Endothelial cell of umbilical vein (primary cell): ENCODE data around the gene IL22RA1. TPM values are rescaled to one million over a fixed set of nuclear protein-coding genes. Genes with fewer than 3 reads are reported as not detected.
A peak's percentile ranks its signal among the peaks of the same experiment; 100 is the strongest.

Source experiments
- BruUV-seq: library from RNA; stranded (reverse); fragments of 400-500 nt; replicated peaks from 2 replicates; lab custom pipeline; 2021; lab: Mats Ljungman, UMichigan
- CTCF ChIA-PET: fragments of 300-600, 350-600 bp; sonication (Branson Sonifier 250); formaldehyde crosslinking; loops from one replicate; lab custom pipeline; 2021; ENCODE audit warnings: antibody characterized with exemption, inconsistent platforms; lab: Charles Lee
- POLR2A ChIA-PET: fragments of 300-600, 350-600 bp; sonication (Branson Sonifier 250); formaldehyde crosslinking; loops from one replicate; lab custom pipeline; 2021; ENCODE audit warnings: antibody characterized with exemption, inconsistent platforms; lab: Charles Lee
- DNase-seq: peaks from one replicate; pipeline ENCODE4 v3.0.0-alpha.2; 2011; ENCODE audit warnings: low read depth, low spot score
- FAIRE-seq: peaks from 2 replicates; lab custom pipeline; 2011; peaks lifted over from hg19 to GRCh38; lab: Jason Lieb, UNC
- H2AFZ ChIP-seq: 2 replicates; pipeline ENCODE4 v1.6.0; 2012; ENCODE audit warnings: low read depth, low read length, control low read depth, inconsistent platforms
- H3K27ac ChIP-seq: 2 replicates; pipeline ENCODE4 v1.5.1; 2011; ENCODE audit warnings: low read depth, mild to moderate bottlenecking, control low read depth, low read length, moderate library complexity; ENCODE audit not compliant: insufficient read depth
- H3K27me3 ChIP-seq, 2 experiments: 2 replicates each; pipeline versions ENCODE4 v1.6.0 to v1.6.1; 2011; ENCODE audit warnings: low read length in 2 of 2, mixed read lengths in 1 of 2; ENCODE audit not compliant: control insufficient read depth in 2 of 2, insufficient read depth in 2 of 2
- H3K36me3 ChIP-seq, 2 experiments: 2 replicates in 1 of 2; 3 replicates in 1 of 2; pipeline ENCODE4 v1.5.1; 2011; ENCODE audit warnings: low read length in 2 of 2, mild to moderate bottlenecking in 1 of 2, moderate library complexity in 1 of 2; ENCODE audit not compliant: control insufficient read depth in 2 of 2, insufficient read depth in 2 of 2; ENCODE audit errors: extremely low read depth in 1 of 2
- H3K4me1 ChIP-seq: 3 replicates; pipeline ENCODE4 v1.5.1; 2011; ENCODE audit warnings: mild to moderate bottlenecking, low read length; ENCODE audit not compliant: control insufficient read depth, insufficient read depth; ENCODE audit errors: extremely low read depth
- H3K4me2 ChIP-seq: 2 replicates; pipeline ENCODE4 v1.6.1; 2011; ENCODE audit warnings: low read length, control low read depth, mixed read lengths; ENCODE audit not compliant: insufficient read depth
- H3K4me3 ChIP-seq, 3 experiments: fragments of 200-600 bp in 1 of 3; sonication (generic), shearing (Covaris generic) in 1 of 3; replicated peaks in 1 of 3; 2 replicates each; pipeline ENCODE4 v1.5.1; 2011 to 2016; ENCODE audit warnings: control low read depth in 3 of 3, low read length in 3 of 3, mild to moderate bottlenecking in 2 of 3, inconsistent platforms in 1 of 3, low read depth in 1 of 3, moderate library complexity in 1 of 3; ENCODE audit not compliant: insufficient read depth in 1 of 3
- H3K79me2 ChIP-seq: 2 replicates; pipeline ENCODE4 v1.6.0; 2012; ENCODE audit warnings: low read length, inconsistent platforms; ENCODE audit not compliant: control insufficient read depth, insufficient read depth
- H3K9ac ChIP-seq: replicated peaks from 2 replicates; pipeline ENCODE3; 2011; ENCODE audit warnings: low read length, control low read depth; ENCODE audit not compliant: insufficient read depth; ENCODE audit errors: extremely low read depth
- H3K9me1 ChIP-seq: replicated peaks from 3 replicates; pipeline ENCODE4 v1.6.0; 2011; ENCODE audit warnings: mild to moderate bottlenecking, low read length; ENCODE audit not compliant: control insufficient read depth, insufficient read depth; ENCODE audit errors: extremely low read depth
- H3K9me3 ChIP-seq: replicated peaks from 2 replicates; pipeline ENCODE4 v1.5.1; 2012; ENCODE audit warnings: low read length, inconsistent platforms; ENCODE audit not compliant: control insufficient read depth, insufficient read depth
- H4K20me1 ChIP-seq: replicated peaks from 2 replicates; pipeline ENCODE3; 2011; ENCODE audit warnings: mild to moderate bottlenecking, low read length; ENCODE audit not compliant: control insufficient read depth, insufficient read depth; ENCODE audit errors: extremely low read depth
- CTCF ChIP-seq, 2 donors: IDR thresholded peaks; 1 replicate in 1 of 2; 2 replicates in 1 of 2; pipeline ENCODE4 v1.5.1; 2011; ENCODE audit warnings: low read length in 2 of 2, mild to moderate bottlenecking in 2 of 2, moderate library complexity in 2 of 2, control low read depth in 1 of 2, inconsistent platforms in 1 of 2, low read depth in 1 of 2; ENCODE audit not compliant: insufficient read depth in 1 of 2; ENCODE audit errors: extremely low read depth in 1 of 2
- EZH2 ChIP-seq: IDR thresholded peaks from 2 replicates; pipeline ENCODE4 v1.6.1; 2012; ENCODE audit warnings: borderline replicate concordance, low read depth, mild to moderate bottlenecking, moderate library complexity, low read length, inconsistent platforms; ENCODE audit not compliant: severe bottlenecking
- FOS ChIP-seq: IDR thresholded peaks from 2 replicates; pipeline ENCODE4 v1.6.1; 2011; ENCODE audit warnings: mild to moderate bottlenecking, low read length, moderate library complexity, borderline replicate concordance; ENCODE audit not compliant: insufficient read depth
- GATA2 ChIP-seq: IDR thresholded peaks from 2 replicates; pipeline ENCODE4 v1.7.0; 2011; ENCODE audit warnings: low read depth, mild to moderate bottlenecking, moderate library complexity, mixed read lengths, low read length; ENCODE audit not compliant: insufficient read length, insufficient read depth
- JUN ChIP-seq: IDR thresholded peaks from 2 replicates; pipeline ENCODE4 v1.6.1; 2011; ENCODE audit warnings: borderline replicate concordance, low read depth; ENCODE audit not compliant: insufficient read length, insufficient read depth
- MAX ChIP-seq: IDR thresholded peaks from 2 replicates; pipeline ENCODE4 v1.6.1; 2011; ENCODE audit not compliant: insufficient read depth, insufficient read length
- MYC ChIP-seq: IDR thresholded peaks from one replicate; pipeline ENCODE4 v1.6.1; 2011; ENCODE audit warnings: mild to moderate bottlenecking, low read depth, low read length
- POLR2A ChIP-seq: IDR thresholded peaks from 2 replicates; pipeline ENCODE4 v1.6.1; 2012; ENCODE audit warnings: low read depth, mild to moderate bottlenecking, control low read depth, low read length
- POLR2AphosphoS5 ChIP-seq: IDR thresholded peaks from 2 replicates; pipeline ENCODE4 v1.6.1; 2012; ENCODE audit warnings: low read depth, mild to moderate bottlenecking, control low read depth, low read length, moderate library complexity; ENCODE audit not compliant: insufficient read depth
- dilution Hi-C: fragments of 300-500 bp; cut with MboI; formaldehyde crosslinking; loops from one replicate; pipeline ENCODE4 v1.15.0; 2019; ENCODE audit warnings: low sequenced_read_pairs; ENCODE audit not compliant: extremely low pct_ligation_motif_present
- intact Hi-C: fragments of 100-400 bp; cut with micrococcal nuclease; formaldehyde crosslinking; loops from one replicate; pipeline ENCODE4 v1.10.0; 2022
- polyA plus RNA-seq, 4 experiments: library from polyadenylated mRNA; depleted of rRNA in 3 of 4; stranded (reverse) in 3 of 4; unstranded in 1 of 4; fragments of >200 nt; gene quantifications; 2 replicates each; pipeline versions ENCODE4 v1.2.1 to v1.2.3, GENCODE V29; 2011 to 2012; ENCODE audit warnings: missing spikeins in 1 of 4
- total RNA-seq: library from RNA; stranded (reverse); gene quantifications from 2 replicates; pipeline ENCODE4 v1.2.3, GENCODE V29; 2021

The IL22RA1 gene
- total and polyA plus RNA-seq, 2 donors (not counting 3 experiments of a cell fraction or from before 2014, with no cell fraction given), result not detected

GRCh38 chr1:24191860-24192259 lies 48.9 kb upstream of the IL22RA1 start:
- Histone ChIP-seq H3K79me2 (no peaks in the 10 kb centered on the region), H3K27me3 (peaks cover 3 to 5% of the 10 kb centered on the region in 2 experiments), H4K20me1 (no peaks in the 10 kb centered on the region), H3K4me2 (no peak overlapping the region), H3K36me3 (no peaks in the 10 kb centered on the region), H3K9me1 (no peaks in the 10 kb centered on the region), H2AFZ (peak overlapping the region; percentile 46), H3K9me3 (no peaks in the 10 kb centered on the region), H3K9ac (no peak overlapping the region), H3K4me3 (no peak overlapping the region), H3K27ac (no peak overlapping the region), H3K4me1 (peaks cover 4% of the 10 kb centered on the region)
- dilution Hi-C loops, result no loop called here
- CTCF ChIA-PET, result interaction anchor here (1.6 kb wide), 1 partner anchor 10 kb away, joined by 5 read pairs; no protein-coding TSS in a partner anchor
- intact Hi-C loops, result no loop called here
- BruUV-seq, result no TSS peak
- FAIRE-seq (peak; percentile 65), DNase-seq (no peak)
- POLR2A ChIA-PET, result no interaction called here
- TF ChIP-seq MYC (no peak), CTCF (IDR thresholded peaks at IDR 0.05; ENCODE audit: extremely low read depth in 1 of 2, insufficient read depth in 1 of 2, low read depth in 1 of 2, low read length in 2 of 2) (no peak), JUN (peak; percentile 55), POLR2A (no peak), MAX (no peak), POLR2AphosphoS5 (no peak), GATA2 (no peak), EZH2 (no peak), FOS (peak; percentile 20)
